Esophagus muscularis mucosa (tissue), 4 donors: Measurements from ENCODE around the gene DMTF1. TPM values are rescaled to one million over a fixed set of nuclear protein-coding genes. Genes with fewer than 3 reads are reported as not detected.

Source experiments
- DNase-seq: peaks from one replicate; pipeline ENCODE4 v3.0.0-alpha.2; 2017; ENCODE audit errors: extremely low spot score
- H3K27ac ChIP-seq, 4 donors: fragments of 200-600 bp; sonication (generic); replicated peaks in 1 of 4; 1 replicate in 3 of 4; 2 replicates in 1 of 4; pipeline ENCODE4 v1.5.1; 2016 to 2019; ENCODE audit warnings: mild to moderate bottlenecking in 1 of 4
- H3K27me3 ChIP-seq, 4 donors: fragments of 200-600 bp; sonication (generic); one replicate each; pipeline versions ENCODE4 v1.5.1 to v1.6.0; 2016 to 2019
- H3K36me3 ChIP-seq, 4 donors: fragments of 200-600 bp; sonication (generic); one replicate each; pipeline ENCODE4 v1.5.1; 2016 to 2019
- H3K4me1 ChIP-seq, 4 donors: fragments of 200-600 bp; sonication (generic); one replicate each; pipeline ENCODE4 v1.5.1; 2016 to 2019
- H3K4me3 ChIP-seq, 4 donors: fragments of 200-600 bp; sonication (generic); 1 replicate in 2 of 4; 2 replicates in 2 of 4; pipeline ENCODE4 v1.5.1; 2016 to 2019; ENCODE audit warnings: mild to moderate bottlenecking in 4 of 4, moderate library complexity in 1 of 4
- H3K9me3 ChIP-seq, 4 donors: fragments of 200-600 bp; sonication (generic); 1 replicate in 3 of 4; 2 replicates in 1 of 4; pipeline ENCODE4 v1.5.1; 2016 to 2019
- CTCF ChIP-seq, 3 experiments: fragments of 200-600 bp in 2 of 3; fragments of 450-650 bp in 1 of 3; sonication (generic) in 2 of 3; IDR thresholded peaks; one replicate each; pipeline ENCODE4 v1.5.1; 2017 to 2019; ENCODE audit warnings: antibody characterized with exemption in 3 of 3, mild to moderate bottlenecking in 2 of 3, moderate library complexity in 1 of 3
- EP300 ChIP-seq: sonication (generic); formaldehyde crosslinking; IDR thresholded peaks from one replicate; pipeline ENCODE4 v1.6.1; 2017; ENCODE audit warnings: antibody characterized with exemption
- POLR2A ChIP-seq: fragments of 450-650 bp; IDR thresholded peaks from one replicate; pipeline ENCODE4 v1.6.1; 2017; ENCODE audit warnings: antibody characterized with exemption, moderate library complexity, mild to moderate bottlenecking, low read depth
- POLR2AphosphoS5 ChIP-seq, 2 donors: sonication (generic); formaldehyde crosslinking; IDR thresholded peaks; one replicate each; pipeline ENCODE4 v1.6.1; 2017; ENCODE audit warnings: antibody characterized with exemption in 2 of 2
- WGBS: methylation state at CpG from one replicate; pipeline ENCODE4 v1.1.5; 2018; 5-methylcytosine and 5-hydroxymethylcytosine counted together
- intact Hi-C: fragments of 100-400 bp; cut with DNase I; formaldehyde crosslinking; loops from one replicate; pipeline ENCODE4 v1.15.1; 2023
- total RNA-seq, 4 donors: library from RNA; depleted of rRNA; stranded (reverse); fragments of >200 nt; gene quantifications; one replicate each; pipeline versions ENCODE4 v1.1.0 to v1.2.1, GENCODE V29; 2016

Gene DMTF1
- total RNA-seq, 4 donors from 2014 or later = 31.4 to 60.6 (median 40.5) TPM

GRCh38 chr7:87140271-87140748, 11.9 kb upstream of the DMTF1 start:
- Histone ChIP-seq H3K9me3 (no peaks in the 10 kb centered on the region), H3K36me3 (no peaks in the 10 kb centered on the region), H3K27me3 (no peaks in the 10 kb centered on the region), H3K4me1 (peaks cover 0 to 4% (median 0%) of the 10 kb centered on the region in 4 donors), H3K27ac (no peak overlapping the region), H3K4me3 (no peak overlapping the region)
- intact Hi-C loops = no loop called here
- DNase-seq = no peak
- 41% methylated on average over 2 of the region's 2 CpGs for WGBS
- TF ChIP-seq POLR2A (no peak), POLR2AphosphoS5 (IDR thresholded peaks at IDR 0.05) (no peak), EP300 (no peak), CTCF (IDR thresholded peaks at IDR 0.05) (no peak)

- H3K4me3 ChIP-seq = no peak overlapping the region
- no peak overlapping the region for H3K27ac ChIP-seq
- H3K27me3 ChIP-seq = no peaks in the 10 kb centered on the region
- 61% methylated on average over 2 of the region's 2 CpGs for whole genome bisulfite sequencing
- DNase-seq = no peak
- H3K4me1 ChIP-seq = peaks cover 0 to 4% (median 0%) of the 10 kb centered on the region in 4 donors
- no peaks in the 10 kb centered on the region for H3K36me3 ChIP-seq
- H3K9me3 ChIP-seq = no peaks in the 10 kb centered on the region
- intact Hi-C loops = no loop called here
- TF ChIP-seq CTCF (IDR thresholded peaks at IDR 0.05) = no peak
- no peak for TF ChIP-seq POLR2A
- TF ChIP-seq POLR2AphosphoS5 (IDR thresholded peaks at IDR 0.05) = no peak
- no peak for TF ChIP-seq EP300
These were observed 8.0 kb upstream of the DMTF1 start for GRCh38 chr7:87144173-87144657.

GRCh38 chr7:87146740-87147386, 5.4 kb upstream of the DMTF1 start:
- no peak for DNase-seq

GRCh38 chr7:87147500-87147899, 4.8 kb upstream of the DMTF1 start:
- Histone ChIP-seq H3K4me3 (no peak overlapping the region), H3K27me3 (no peaks in the 10 kb centered on the region), H3K27ac (no peak overlapping the region), H3K36me3 (no peaks in the 10 kb centered on the region), H3K4me1 (peaks cover 6 to 14% (median 10%) of the 10 kb centered on the region in 4 donors), H3K9me3 (no peaks in the 10 kb centered on the region)
- whole genome bisulfite sequencing = 90% methylated on average over 7 of the region's 7 CpGs
- no peak for DNase-seq
- intact Hi-C loops = loop anchor here (5.0 kb wide), 1 partner anchor 205 kb away; no protein-coding TSS in a partner anchor
- TF ChIP-seq CTCF (IDR thresholded peaks at IDR 0.05) = no peak
- TF ChIP-seq POLR2A = no peak

More at GRCh38 chr7:87146740-87147386, 5.4 kb upstream of the DMTF1 start:
- Histone ChIP-seq H3K27me3 (no peaks in the 10 kb centered on the region), H3K27ac (no peak overlapping the region), H3K36me3 (no peaks in the 10 kb centered on the region), H3K4me1 (peaks cover 6 to 14% (median 10%) of the 10 kb centered on the region in 4 donors), H3K4me3 (no peak overlapping the region), H3K9me3 (no peaks in the 10 kb centered on the region)
- no peak for TF ChIP-seq POLR2A
- TF ChIP-seq EP300 = no peak
- TF ChIP-seq POLR2AphosphoS5 (IDR thresholded peaks at IDR 0.05) = no peak
- TF ChIP-seq CTCF (IDR thresholded peaks at IDR 0.05) = no peak
- 91% methylated on average over 25 of the region's 25 CpGs for WGBS
- intact Hi-C loops = loop anchor here (5.0 kb wide), 1 partner anchor 205 kb away; no protein-coding TSS in a partner anchor
